SK-N-SH (cell line): ENCODE data around the gene THBS1. TPM values are rescaled to one million over a fixed set of nuclear protein-coding genes. Genes with fewer than 3 reads are reported as not detected.

ENCODE experiments used
- CTCF ChIA-PET: fragments of 300-600, 350-600 bp; formaldehyde crosslinking; extraction: SDS; loops from one replicate; lab custom pipeline; 2021; lab: Yijun Ruan, JAX
- POLR2A ChIA-PET: fragments of 350-600 bp; sonication (Branson Sonifier 250); formaldehyde crosslinking; extraction: SDS; loops from one replicate; lab custom pipeline; 2020; ENCODE audit warnings: antibody characterized with exemption, inconsistent platforms; lab: Yijun Ruan, JAX
- DNase-seq: peaks from one replicate; pipeline ENCODE4 v3.0.0; 2012
- H2AFZ ChIP-seq: fragments of 200-600 bp; sonication (generic); 2 replicates; pipeline ENCODE4 v1.8.1; 2016; ENCODE audit warnings: antibody characterized with exemption, mild to moderate bottlenecking, low read depth
- H3F3A ChIP-seq: fragments of 200-600 bp; sonication (generic); replicated peaks from 2 replicates; pipeline ENCODE3; 2016; ENCODE audit warnings: antibody characterized with exemption, mild to moderate bottlenecking; ENCODE audit not compliant: insufficient read depth
- H3K27ac ChIP-seq, 2 experiments: fragments of 200-500 bp in 1 of 2; fragments of 200-600 bp in 1 of 2; sonication (Bioruptor generic) in 1 of 2; sonication (generic), shearing (Covaris generic) in 1 of 2; 2 replicates each; pipeline versions ENCODE4 v1.5.1 to v1.6.1; 2014 to 2016; ENCODE audit warnings: low read depth in 2 of 2, inconsistent platforms in 1 of 2, low read length in 1 of 2, mild to moderate bottlenecking in 1 of 2, mixed read lengths in 1 of 2
- H3K27me3 ChIP-seq: fragments of 200-600 bp; sonication (generic), shearing (Covaris generic); 2 replicates; pipeline ENCODE4 v1.6.1; 2016; ENCODE audit warnings: mixed run types; ENCODE audit not compliant: insufficient read depth
- H3K36me3 ChIP-seq, 2 experiments: fragments of 200-500 bp in 1 of 2; fragments of 200-600 bp in 1 of 2; sonication (Bioruptor generic) in 1 of 2; sonication (generic) in 1 of 2; replicated peaks in 1 of 2; 2 replicates each; pipeline versions ENCODE3 to v1.5.1; 2014 to 2016; ENCODE audit warnings: low read length in 1 of 2, mild to moderate bottlenecking in 1 of 2; ENCODE audit not compliant: insufficient read depth in 2 of 2, control insufficient read depth in 1 of 2
- H3K4me1 ChIP-seq, 2 experiments: fragments of 200-500 bp in 1 of 2; fragments of 200-600 bp in 1 of 2; sonication (Bioruptor generic) in 1 of 2; sonication (generic), shearing (Covaris generic) in 1 of 2; 2 replicates each; pipeline versions ENCODE4 v1.5.1 to v1.6.1; 2014 to 2016; ENCODE audit warnings: low read depth in 1 of 2, low read length in 1 of 2, mixed run types in 1 of 2; ENCODE audit not compliant: insufficient read depth in 2 of 2, control insufficient read depth in 1 of 2
- H3K4me2 ChIP-seq: fragments of 200-600 bp; sonication (generic), shearing (Covaris generic); 2 replicates; pipeline ENCODE4 v1.6.1; 2017; ENCODE audit warnings: mixed run types
- H3K4me3 ChIP-seq, 2 experiments: fragments of 200-500 bp in 1 of 2; fragments of 200-600 bp in 1 of 2; sonication (Bioruptor generic) in 1 of 2; sonication (generic), shearing (Covaris generic) in 1 of 2; 2 replicates each; pipeline versions ENCODE4 v1.5.1 to v1.8.1; 2014 to 2016; ENCODE audit warnings: low read depth in 2 of 2, inconsistent platforms in 1 of 2, low read length in 1 of 2, mild to moderate bottlenecking in 1 of 2, mixed read lengths in 1 of 2, moderate library complexity in 1 of 2
- H3K79me2 ChIP-seq: fragments of 200-600 bp; sonication (generic); 2 replicates; pipeline ENCODE4 v1.8.1; 2017; ENCODE audit warnings: mild to moderate bottlenecking; ENCODE audit not compliant: insufficient read depth
- H3K9ac ChIP-seq: fragments of 200-600 bp; sonication (generic); 2 replicates; pipeline ENCODE4 v1.6.1; 2017; ENCODE audit warnings: mixed run types
- H3K9me2 ChIP-seq: fragments of 200-600 bp; sonication (generic); 2 replicates; pipeline ENCODE4 v1.6.1; 2017; ENCODE audit warnings: mixed run types
- H3K9me3 ChIP-seq: fragments of 200-600 bp; sonication (generic); 2 replicates; pipeline ENCODE4 v1.6.1; 2017; ENCODE audit warnings: mixed run types, mild to moderate bottlenecking, moderate library complexity
- H4K20me1 ChIP-seq: fragments of 200-600 bp; sonication (generic); 2 replicates; pipeline ENCODE4 v1.6.1; 2017; ENCODE audit warnings: mild to moderate bottlenecking, mixed run types; ENCODE audit not compliant: insufficient read depth
- CHD2 ChIP-seq: fragments of 150-350 bp; IDR thresholded peaks from 2 replicates; pipeline ENCODE4 v1.6.1; 2018; ENCODE audit warnings: low read length; ENCODE audit not compliant: partially characterized antibody
- ELF1 ChIP-seq: IDR thresholded peaks from 2 replicates; pipeline ENCODE4 v1.4.0; 2012
- FOXJ3 ChIP-seq: sonication (generic); formaldehyde crosslinking; IDR thresholded peaks from 2 replicates; pipeline ENCODE4 v1.5.1; 2020; ENCODE audit warnings: mild to moderate bottlenecking, missing genetic modification reagents
- FOXM1 ChIP-seq: IDR thresholded peaks from 2 replicates; pipeline ENCODE4 v1.4.0; 2012; ENCODE audit warnings: low read depth, mild to moderate bottlenecking
- GATA2 ChIP-seq: sonication (generic); formaldehyde crosslinking; IDR thresholded peaks from 2 replicates; pipeline ENCODE4 v1.5.0; 2020; ENCODE audit warnings: mild to moderate bottlenecking, missing genetic modification reagents
- JUND ChIP-seq: IDR thresholded peaks from 2 replicates; pipeline ENCODE4 v1.4.0; 2012
- MEF2A ChIP-seq: IDR thresholded peaks from 2 replicates; pipeline ENCODE4 v1.4.0; 2012; ENCODE audit warnings: low read depth, borderline replicate concordance
- NFIC ChIP-seq: IDR thresholded peaks from 2 replicates; pipeline ENCODE4 v1.4.0; 2012; ENCODE audit warnings: borderline replicate concordance
- NRF1 ChIP-seq: IDR thresholded peaks from 2 replicates; pipeline ENCODE4 v1.6.1; 2012; ENCODE audit warnings: low read depth, mild to moderate bottlenecking, low read length
- POLR2AphosphoS5 ChIP-seq: IDR thresholded peaks from 2 replicates; pipeline ENCODE4 v1.6.1; 2012; ENCODE audit warnings: low read depth, low read length
- RAD21 ChIP-seq: IDR thresholded peaks from 2 replicates; pipeline ENCODE4 v1.6.1; 2012; ENCODE audit warnings: mild to moderate bottlenecking, low read length
- RCOR1 ChIP-seq: fragments of 150-350 bp; IDR thresholded peaks from 2 replicates; pipeline ENCODE4 v1.6.1; 2017; ENCODE audit warnings: antibody characterized with exemption, low read length
- RFX5 ChIP-seq: IDR thresholded peaks from 2 replicates; pipeline ENCODE4 v1.6.1; 2012; ENCODE audit warnings: mild to moderate bottlenecking, improper control_type of control experiment, low read length
- RXRA ChIP-seq: IDR thresholded peaks from 2 replicates; pipeline ENCODE4 v1.4.0; 2012; ENCODE audit warnings: low read depth, mild to moderate bottlenecking, borderline replicate concordance
- SIN3A ChIP-seq: IDR thresholded peaks from 2 replicates; pipeline ENCODE4 v1.6.1; 2012; ENCODE audit warnings: low read depth, mild to moderate bottlenecking, low read length, moderate library complexity, borderline replicate concordance
- SMC3 ChIP-seq: IDR thresholded peaks from 2 replicates; pipeline ENCODE4 v1.6.1; 2012; ENCODE audit warnings: low read depth, low read length, improper control_type of control experiment
- TAF1 ChIP-seq: IDR thresholded peaks from 2 replicates; pipeline ENCODE4 v1.6.1; 2012; ENCODE audit warnings: low read depth, mild to moderate bottlenecking, low read length, moderate library complexity, borderline replicate concordance
- TEAD4 ChIP-seq: IDR thresholded peaks from 2 replicates; pipeline ENCODE4 v1.4.0; 2012; ENCODE audit warnings: mild to moderate bottlenecking, borderline replicate concordance; ENCODE audit not compliant: insufficient read depth
- WGBS: methylation state at CpG from one replicate; pipeline ENCODE4 v1.1.6; 2017; ENCODE audit warnings: low lambda C conversion rate; 5-methylcytosine and 5-hydroxymethylcytosine counted together
- polyA plus RNA-seq, 3 experiments: library from polyadenylated mRNA; depleted of rRNA; stranded (reverse); fragments of >200 nt; gene quantifications; 2 replicates each; pipeline ENCODE4 v1.2.3, GENCODE V29; 2012
- TF ChIP-seq, protein P1 (sequence below): IDR thresholded peaks from 2 replicates; pipeline ENCODE4 v1.4.0; 2012; ENCODE audit warnings: low read depth, borderline replicate concordance
- TF ChIP-seq, protein P2 (sequence below): IDR thresholded peaks from 2 replicates; pipeline ENCODE4 v1.4.0; 2012; ENCODE audit warnings: low read depth, borderline replicate concordance
- TF ChIP-seq, protein P3 (sequence below): fragments of 200-600 bp; sonication (generic); IDR thresholded peaks from 2 replicates; pipeline ENCODE4 v1.6.1; 2017; ENCODE audit warnings: antibody characterized with exemption, mild to moderate bottlenecking, moderate library complexity
- TF ChIP-seq, protein P4 (sequence below): IDR thresholded peaks from 2 replicates; pipeline ENCODE4; 2012
- TF ChIP-seq, protein P5 (sequence below): fragments of 150-350 bp; IDR thresholded peaks from 2 replicates; pipeline ENCODE4 v1.6.1; 2016; ENCODE audit warnings: mild to moderate bottlenecking, low read depth, low read length

THBS1 gene
- polyA plus RNA-seq, 1 of the 3 experiments (the other 2 are of a cell fraction) = 117 TPM

DNA sequence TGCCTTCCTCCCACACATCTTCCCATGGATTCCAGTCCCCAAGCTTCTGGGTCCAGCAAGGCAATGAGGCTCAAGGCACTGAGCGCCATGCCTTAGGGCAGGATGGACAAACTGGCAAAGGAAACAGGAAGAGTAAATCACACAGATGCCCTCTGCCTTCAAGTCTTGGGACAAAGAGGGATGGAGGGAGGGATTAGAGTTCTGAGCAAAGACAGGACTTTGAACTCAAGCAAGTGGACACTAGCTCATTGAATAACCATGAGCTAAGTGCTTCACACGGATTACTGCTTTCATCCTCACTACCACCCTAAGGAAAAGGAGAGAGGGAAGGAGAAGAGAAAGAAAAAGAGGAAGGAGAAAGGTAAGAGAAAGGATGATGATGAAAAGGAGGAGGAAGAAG is 7.6 kb upstream of the THBS1 start:
- CTCF ChIA-PET = no interaction called here
- Histone ChIP-seq H3F3A (peaks cover 13% of the 10 kb centered on the region), H3K4me2 (peak overlapping the region; percentile 58), H3K4me1 (peaks cover 0 to 7% of the 10 kb centered on the region in 2 experiments), H3K36me3 (no peaks in the 10 kb centered on the region), H3K27me3 (no peaks in the 10 kb centered on the region), H3K9me3 (no peaks in the 10 kb centered on the region), H3K4me3 (no peak overlapping the region), H3K79me2 (no peaks in the 10 kb centered on the region), H4K20me1 (no peaks in the 10 kb centered on the region), H3K9ac (peak overlapping the region; percentile 33), H3K27ac (peak overlapping the region in 1 of 2 experiments; percentile 84; a peak in 3 of 4 replicates), H3K9me2 (no peaks in the 10 kb centered on the region), H2AFZ (no peak overlapping the region)
- TF ChIP-seq, protein P1, sequence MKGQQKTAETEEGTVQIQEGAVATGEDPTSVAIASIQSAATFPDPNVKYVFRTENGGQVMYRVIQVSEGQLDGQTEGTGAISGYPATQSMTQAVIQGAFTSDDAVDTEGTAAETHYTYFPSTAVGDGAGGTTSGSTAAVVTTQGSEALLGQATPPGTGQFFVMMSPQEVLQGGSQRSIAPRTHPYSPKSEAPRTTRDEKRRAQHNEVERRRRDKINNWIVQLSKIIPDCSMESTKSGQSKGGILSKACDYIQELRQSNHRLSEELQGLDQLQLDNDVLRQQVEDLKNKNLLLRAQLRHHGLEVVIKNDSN = no peak
- TF ChIP-seq FOXJ3 (no peak), NRF1 (no peak), TEAD4 (no peak), JUND (no peak), POLR2AphosphoS5 (no peak), SMC3 (no peak), RXRA (no peak), CHD2 (no peak), FOXM1 (no peak)
- TF ChIP-seq, protein P2, sequence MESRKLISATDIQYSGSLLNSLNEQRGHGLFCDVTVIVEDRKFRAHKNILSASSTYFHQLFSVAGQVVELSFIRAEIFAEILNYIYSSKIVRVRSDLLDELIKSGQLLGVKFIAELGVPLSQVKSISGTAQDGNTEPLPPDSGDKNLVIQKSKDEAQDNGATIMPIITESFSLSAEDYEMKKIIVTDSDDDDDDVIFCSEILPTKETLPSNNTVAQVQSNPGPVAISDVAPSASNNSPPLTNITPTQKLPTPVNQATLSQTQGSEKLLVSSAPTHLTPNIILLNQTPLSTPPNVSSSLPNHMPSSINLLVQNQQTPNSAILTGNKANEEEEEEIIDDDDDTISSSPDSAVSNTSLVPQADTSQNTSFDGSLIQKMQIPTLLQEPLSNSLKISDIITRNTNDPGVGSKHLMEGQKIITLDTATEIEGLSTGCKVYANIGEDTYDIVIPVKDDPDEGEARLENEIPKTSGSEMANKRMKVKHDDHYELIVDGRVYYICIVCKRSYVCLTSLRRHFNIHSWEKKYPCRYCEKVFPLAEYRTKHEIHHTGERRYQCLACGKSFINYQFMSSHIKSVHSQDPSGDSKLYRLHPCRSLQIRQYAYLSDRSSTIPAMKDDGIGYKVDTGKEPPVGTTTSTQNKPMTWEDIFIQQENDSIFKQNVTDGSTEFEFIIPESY = no peak
- TF ChIP-seq, protein P3, sequence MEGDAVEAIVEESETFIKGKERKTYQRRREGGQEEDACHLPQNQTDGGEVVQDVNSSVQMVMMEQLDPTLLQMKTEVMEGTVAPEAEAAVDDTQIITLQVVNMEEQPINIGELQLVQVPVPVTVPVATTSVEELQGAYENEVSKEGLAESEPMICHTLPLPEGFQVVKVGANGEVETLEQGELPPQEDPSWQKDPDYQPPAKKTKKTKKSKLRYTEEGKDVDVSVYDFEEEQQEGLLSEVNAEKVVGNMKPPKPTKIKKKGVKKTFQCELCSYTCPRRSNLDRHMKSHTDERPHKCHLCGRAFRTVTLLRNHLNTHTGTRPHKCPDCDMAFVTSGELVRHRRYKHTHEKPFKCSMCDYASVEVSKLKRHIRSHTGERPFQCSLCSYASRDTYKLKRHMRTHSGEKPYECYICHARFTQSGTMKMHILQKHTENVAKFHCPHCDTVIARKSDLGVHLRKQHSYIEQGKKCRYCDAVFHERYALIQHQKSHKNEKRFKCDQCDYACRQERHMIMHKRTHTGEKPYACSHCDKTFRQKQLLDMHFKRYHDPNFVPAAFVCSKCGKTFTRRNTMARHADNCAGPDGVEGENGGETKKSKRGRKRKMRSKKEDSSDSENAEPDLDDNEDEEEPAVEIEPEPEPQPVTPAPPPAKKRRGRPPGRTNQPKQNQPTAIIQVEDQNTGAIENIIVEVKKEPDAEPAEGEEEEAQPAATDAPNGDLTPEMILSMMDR = no peak
- WGBS = 93% methylated on average over 2 of the region's 2 CpGs
- no peak for DNase-seq
- POLR2A ChIA-PET = no interaction called here

DNA sequence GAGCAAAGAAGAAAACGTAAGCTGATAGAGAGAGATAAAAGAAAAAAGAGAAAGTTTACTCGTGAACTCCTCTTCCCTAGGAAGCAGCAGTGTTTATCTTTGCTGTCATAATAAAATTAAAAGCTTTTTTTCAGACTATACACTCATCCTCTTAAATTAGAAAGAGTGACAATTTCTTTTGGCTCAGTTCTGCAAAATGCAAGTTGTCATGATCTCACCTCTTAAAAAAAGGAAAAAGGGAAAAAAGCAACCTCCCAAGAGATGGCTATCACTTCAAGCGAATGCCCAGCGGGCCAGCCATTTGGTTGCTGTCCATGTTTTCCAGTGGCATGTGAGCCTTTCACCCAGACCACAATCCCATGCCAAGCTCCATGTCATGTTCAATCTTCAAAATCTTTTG is 7.0 kb upstream of the THBS1 start:
- H3K4me3 ChIP-seq = no peak overlapping the region
- H3K79me2 ChIP-seq = no peaks in the 10 kb centered on the region
- peak overlapping the region; percentile 58 for H3K4me2 ChIP-seq
- H3K9ac ChIP-seq = peak overlapping the region; percentile 33
- no peak for DNase-seq
- H3K36me3 ChIP-seq = no peaks in the 10 kb centered on the region
- peaks cover 0 to 7% of the 10 kb centered on the region in 2 experiments for H3K4me1 ChIP-seq
- POLR2A ChIA-PET = no interaction called here
- CTCF ChIA-PET = no interaction called here
- no peaks in the 10 kb centered on the region for H3K9me2 ChIP-seq
- no peak overlapping the region for H2AFZ ChIP-seq
- 36% methylated on average over 4 of the region's 4 CpGs for WGBS
- peak overlapping the region; percentile 54 to 84; a peak in 3 of 4 replicates for H3K27ac ChIP-seq
- H3F3A ChIP-seq = peaks cover 13% of the 10 kb centered on the region
- H4K20me1 ChIP-seq = no peaks in the 10 kb centered on the region
- no peaks in the 10 kb centered on the region for H3K9me3 ChIP-seq
- no peaks in the 10 kb centered on the region for H3K27me3 ChIP-seq
- TF ChIP-seq RAD21 (no peak), NFIC (peak; percentile 88), CHD2 (no peak), GATA2 (CRISPR knock-in tag) (no peak), RCOR1 (no peak), ELF1 (no peak), JUND (peak; percentile 69), SIN3A (no peak), RXRA (peak; percentile 52; the same call in 1 of the 2 replicates), TAF1 (no peak), MEF2A (peak; percentile 68; the same call in 1 of the 2 replicates), TEAD4 (peak; percentile 79), RFX5 (no peak)
- TF ChIP-seq, protein P4, sequence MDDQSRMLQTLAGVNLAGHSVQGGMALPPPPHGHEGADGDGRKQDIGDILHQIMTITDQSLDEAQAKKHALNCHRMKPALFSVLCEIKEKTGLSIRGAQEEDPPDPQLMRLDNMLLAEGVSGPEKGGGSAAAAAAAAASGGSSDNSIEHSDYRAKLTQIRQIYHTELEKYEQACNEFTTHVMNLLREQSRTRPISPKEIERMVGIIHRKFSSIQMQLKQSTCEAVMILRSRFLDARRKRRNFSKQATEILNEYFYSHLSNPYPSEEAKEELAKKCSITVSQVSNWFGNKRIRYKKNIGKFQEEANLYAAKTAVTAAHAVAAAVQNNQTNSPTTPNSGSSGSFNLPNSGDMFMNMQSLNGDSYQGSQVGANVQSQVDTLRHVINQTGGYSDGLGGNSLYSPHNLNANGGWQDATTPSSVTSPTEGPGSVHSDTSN = peak; percentile 84
- TF ChIP-seq, protein P5, sequence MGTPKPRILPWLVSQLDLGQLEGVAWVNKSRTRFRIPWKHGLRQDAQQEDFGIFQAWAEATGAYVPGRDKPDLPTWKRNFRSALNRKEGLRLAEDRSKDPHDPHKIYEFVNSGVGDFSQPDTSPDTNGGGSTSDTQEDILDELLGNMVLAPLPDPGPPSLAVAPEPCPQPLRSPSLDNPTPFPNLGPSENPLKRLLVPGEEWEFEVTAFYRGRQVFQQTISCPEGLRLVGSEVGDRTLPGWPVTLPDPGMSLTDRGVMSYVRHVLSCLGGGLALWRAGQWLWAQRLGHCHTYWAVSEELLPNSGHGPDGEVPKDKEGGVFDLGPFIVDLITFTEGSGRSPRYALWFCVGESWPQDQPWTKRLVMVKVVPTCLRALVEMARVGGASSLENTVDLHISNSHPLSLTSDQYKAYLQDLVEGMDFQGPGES = no peak
